IPS-15b (cell line): ENCODE results near the gene DAZAP1.

Experiments
- H3K27me3 ChIP-seq: one replicate; pipeline ENCODE4 v1.6.1; 2013; ENCODE audit warnings: low read length; ENCODE audit not compliant: control insufficient read depth, insufficient read depth
- H3K36me3 ChIP-seq: one replicate; pipeline ENCODE4 v1.6.1; 2013; ENCODE audit warnings: low read length; ENCODE audit not compliant: control insufficient read depth, insufficient read depth
- H3K4me1 ChIP-seq: one replicate; pipeline ENCODE4 v1.6.1; 2013; ENCODE audit warnings: mild to moderate bottlenecking, low read length; ENCODE audit not compliant: control insufficient read depth, insufficient read depth
- H3K4me3 ChIP-seq: one replicate; pipeline ENCODE4 v1.5.1; 2013; ENCODE audit warnings: low read depth, low read length
- H3K9ac ChIP-seq: one replicate; pipeline ENCODE4 v1.6.1; 2013; ENCODE audit warnings: low read depth, mild to moderate bottlenecking, low read length
- H3K9me3 ChIP-seq: one replicate; pipeline ENCODE4 v1.6.1; 2013; ENCODE audit warnings: mild to moderate bottlenecking, low read length; ENCODE audit not compliant: control insufficient read depth, insufficient read depth

DAZAP1 gene

DNA sequence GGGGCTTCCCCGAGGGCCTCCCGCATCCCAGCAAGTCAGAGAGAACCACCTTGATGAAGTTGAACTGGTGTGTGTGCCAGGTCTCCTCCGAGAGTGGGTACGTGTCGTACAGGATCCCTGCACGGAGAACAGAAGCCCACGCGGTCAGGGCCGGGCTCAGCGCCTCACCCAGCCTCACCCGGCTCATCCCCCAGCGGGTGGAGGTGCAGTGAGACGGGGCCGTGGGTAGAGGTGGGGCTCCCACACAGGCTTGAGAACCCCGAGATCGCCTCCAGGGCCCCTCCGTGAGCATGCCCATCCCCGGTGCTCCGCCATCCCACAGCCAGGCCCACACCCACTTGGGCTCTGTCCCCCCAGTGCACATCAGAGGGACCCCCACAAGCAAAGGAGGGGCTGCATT is 8.3 kb upstream of the DAZAP1 start:
- H3K36me3 ChIP-seq: peaks cover 10% of the 10 kb centered on the region
- H3K9me3 ChIP-seq: no peaks in the 10 kb centered on the region
- H3K9ac ChIP-seq: no peak overlapping the region
- no peak overlapping the region for H3K4me3 ChIP-seq
- no peaks in the 10 kb centered on the region for H3K27me3 ChIP-seq
- H3K4me1 ChIP-seq: no peaks in the 10 kb centered on the region

DNA sequence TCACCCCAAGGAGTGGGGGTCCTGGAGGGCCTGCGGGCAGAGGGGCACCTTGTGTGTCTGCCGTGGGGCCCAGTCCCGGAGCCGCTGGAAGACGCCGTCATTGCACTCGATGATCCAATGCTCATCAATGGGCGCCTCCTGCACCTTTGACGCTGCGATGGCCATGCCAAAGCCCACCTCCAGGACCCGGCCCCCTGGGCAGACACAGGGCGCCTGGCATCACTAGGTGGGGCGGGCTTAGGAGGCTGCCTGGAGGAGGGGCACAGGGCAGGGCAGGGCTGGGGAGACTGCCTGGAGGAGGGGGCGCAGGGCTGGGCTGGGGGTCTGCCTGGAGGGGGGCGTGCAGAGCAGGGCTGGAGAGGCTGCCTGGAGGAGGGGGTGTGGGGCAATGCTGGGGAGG is 7.6 kb upstream of the DAZAP1 start:
- Histone ChIP-seq H3K36me3 (peaks cover 10% of the 10 kb centered on the region), H3K4me3 (no peak overlapping the region), H3K9me3 (no peaks in the 10 kb centered on the region), H3K9ac (no peak overlapping the region), H3K4me1 (no peaks in the 10 kb centered on the region), H3K27me3 (no peaks in the 10 kb centered on the region)

DNA sequence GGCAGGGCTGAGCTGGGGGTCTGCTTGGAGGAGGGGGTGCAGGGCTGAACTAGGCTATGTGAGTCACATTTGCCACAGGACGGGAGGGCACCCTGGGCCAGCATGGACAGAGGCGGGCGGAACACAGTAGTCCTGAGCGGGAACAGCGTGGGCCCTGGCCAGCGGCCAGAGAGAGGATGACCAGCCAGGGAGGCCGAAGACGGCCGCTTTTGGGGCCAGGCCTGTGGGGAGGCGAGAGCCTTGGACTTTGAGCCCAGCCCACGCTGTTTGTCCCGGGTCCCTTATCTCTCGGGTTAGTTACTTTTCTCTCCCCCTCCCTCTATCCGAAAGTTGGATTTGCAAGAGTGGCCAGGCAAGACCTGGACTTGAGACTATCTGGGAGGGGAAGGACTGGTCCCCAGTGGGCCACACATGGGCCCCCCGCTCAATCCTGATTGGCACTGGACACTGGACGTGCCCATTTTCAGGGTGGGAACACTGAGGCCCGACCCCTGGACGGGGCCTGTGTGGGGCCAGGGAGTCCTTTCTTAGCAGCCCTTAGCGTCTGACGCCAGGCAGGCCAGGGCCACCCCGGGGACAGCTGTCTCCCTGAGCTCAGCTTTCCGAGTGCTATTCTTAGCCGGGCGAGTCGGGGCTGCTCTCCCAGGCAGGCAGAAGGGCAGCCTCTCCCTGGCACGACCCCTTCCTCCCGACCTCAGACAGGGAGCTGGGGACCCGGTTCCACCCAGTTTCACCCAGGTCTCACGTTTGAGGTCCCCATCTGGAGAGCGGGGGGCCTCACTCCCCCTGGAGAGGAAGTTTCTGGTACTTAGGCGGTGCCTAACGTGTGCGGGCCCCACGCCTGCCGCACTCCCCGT is 6.9 kb upstream of the DAZAP1 start:
- Histone ChIP-seq H3K9me3 (no peaks in the 10 kb centered on the region), H3K4me1 (no peaks in the 10 kb centered on the region), H3K27me3 (no peaks in the 10 kb centered on the region), H3K9ac (no peak overlapping the region), H3K4me3 (peak overlapping the region; percentile 52), H3K36me3 (peaks cover 6% of the 10 kb centered on the region)

DNA sequence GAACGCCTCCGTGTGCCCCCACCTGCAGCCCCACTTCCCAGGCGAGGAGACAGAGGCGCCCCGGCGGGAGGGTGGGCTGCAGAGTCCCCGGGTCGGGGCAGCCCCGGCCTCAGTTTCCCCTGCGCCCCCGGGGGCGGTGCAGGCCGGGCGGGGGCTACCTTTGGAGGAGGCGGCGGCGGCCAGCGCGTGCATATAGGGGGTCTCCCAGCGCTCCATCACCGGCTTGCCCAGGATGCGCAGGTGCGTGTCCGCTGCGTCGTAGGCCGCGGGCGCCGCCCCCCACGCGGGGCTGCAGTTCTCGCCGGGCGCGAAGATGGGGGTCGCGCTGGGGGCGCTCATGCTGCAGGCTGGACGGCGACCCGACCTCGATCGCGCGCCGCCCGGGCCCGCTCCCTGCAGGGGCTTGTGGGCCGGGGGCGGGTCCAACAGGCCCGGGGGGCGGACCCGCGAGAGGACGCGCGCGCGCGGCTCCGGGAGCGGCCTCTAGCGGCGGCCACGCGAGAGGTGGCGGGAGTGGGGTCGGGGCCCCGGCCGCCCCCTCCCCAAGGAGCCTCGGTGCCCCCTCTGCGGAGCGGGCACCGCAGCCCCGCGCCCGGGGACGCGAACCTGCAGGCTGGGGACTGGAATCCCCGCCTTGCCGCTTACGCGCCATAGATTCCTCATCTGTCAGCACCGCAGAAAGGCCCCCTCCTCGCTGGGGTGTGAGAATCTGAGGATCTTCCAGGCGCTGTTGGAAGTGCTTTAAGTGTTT is 6.1 kb upstream of the DAZAP1 start, which contains the start of gene GAMT:
Gene GAMT (minus strand): TSS at position 405 of the 751 bp plus-strand sequence. CDS start 66 bp downstream, at position 339.
- peak within 1 kb of the TSS; percentile 12 for H3K9ac ChIP-seq

DNA sequence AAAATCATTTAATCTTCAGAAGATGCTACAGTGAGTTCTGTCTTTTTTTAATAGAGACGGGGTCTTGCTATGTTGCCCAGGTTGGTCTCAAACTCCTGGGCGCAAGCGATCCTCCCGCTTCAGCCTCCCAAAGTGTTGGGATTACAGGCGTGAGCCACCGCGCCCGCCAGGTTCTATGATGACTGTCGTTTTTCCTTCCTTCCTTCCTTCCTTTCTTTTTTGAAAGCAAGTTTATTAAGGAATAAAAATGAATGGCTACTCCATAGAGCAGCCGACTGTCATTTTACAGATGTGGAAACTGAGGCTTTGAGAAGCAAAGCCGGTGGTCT is 5.5 kb upstream of the DAZAP1 start:
- Histone ChIP-seq H3K9me3 (no peaks in the 10 kb centered on the region), H3K4me3 (peak overlapping the region; percentile 52), H3K4me1 (no peaks in the 10 kb centered on the region), H3K36me3 (peaks cover 6% of the 10 kb centered on the region), H3K9ac (no peak overlapping the region), H3K27me3 (no peaks in the 10 kb centered on the region)

More for the DNA sequence above, 6.1 kb upstream of the DAZAP1 start, which contains the start of gene GAMT:
- H3K9me3 ChIP-seq: no peaks in the 10 kb centered on the region
- H3K4me1 ChIP-seq: no peaks in the 10 kb centered on the region
- H3K36me3 ChIP-seq: peaks cover 6% of the 10 kb centered on the region
- H3K4me3 ChIP-seq: peak within 1 kb of the TSS; percentile 52
- H3K27me3 ChIP-seq: no peaks in the 10 kb centered on the region

DNA sequence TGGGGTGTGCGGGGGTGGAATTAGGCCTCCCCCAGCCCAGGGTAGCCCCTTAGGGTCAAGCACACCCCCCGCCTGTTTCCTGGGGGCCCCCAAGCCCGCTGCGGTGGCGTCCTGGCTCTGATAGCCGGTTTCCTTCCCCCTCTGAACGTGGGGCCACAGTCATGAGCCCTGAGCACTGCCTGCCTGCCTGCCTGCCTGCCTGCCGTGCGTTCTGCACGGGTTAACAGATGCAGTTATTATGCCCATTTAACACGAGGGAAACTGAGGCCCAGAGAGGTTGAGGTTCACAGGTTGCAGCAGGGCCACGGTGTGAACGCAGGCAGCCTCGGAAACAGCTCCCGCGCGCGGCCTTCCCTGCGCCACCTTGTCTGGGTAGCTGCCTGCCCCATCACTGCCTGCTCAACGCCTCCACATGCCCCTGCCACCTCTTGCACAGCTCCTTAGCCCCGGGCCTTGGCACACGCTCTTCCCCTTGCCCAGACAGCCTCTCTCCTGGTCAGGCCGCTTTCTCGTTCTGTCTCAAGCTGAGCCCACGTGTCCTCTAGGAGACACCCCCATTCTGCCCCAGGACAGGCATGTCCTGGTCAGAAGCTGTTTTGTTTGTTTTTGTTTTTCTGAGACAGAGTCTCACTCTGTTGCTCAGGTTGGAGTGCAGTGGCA is 4.8 kb upstream of the DAZAP1 start:
- H3K9me3 ChIP-seq: no peaks in the 10 kb centered on the region
- no peaks in the 10 kb centered on the region for H3K4me1 ChIP-seq
- no peak overlapping the region for H3K9ac ChIP-seq
- H3K4me3 ChIP-seq: no peak overlapping the region
- H3K27me3 ChIP-seq: no peaks in the 10 kb centered on the region
- peaks cover 6% of the 10 kb centered on the region for H3K36me3 ChIP-seq

DNA sequence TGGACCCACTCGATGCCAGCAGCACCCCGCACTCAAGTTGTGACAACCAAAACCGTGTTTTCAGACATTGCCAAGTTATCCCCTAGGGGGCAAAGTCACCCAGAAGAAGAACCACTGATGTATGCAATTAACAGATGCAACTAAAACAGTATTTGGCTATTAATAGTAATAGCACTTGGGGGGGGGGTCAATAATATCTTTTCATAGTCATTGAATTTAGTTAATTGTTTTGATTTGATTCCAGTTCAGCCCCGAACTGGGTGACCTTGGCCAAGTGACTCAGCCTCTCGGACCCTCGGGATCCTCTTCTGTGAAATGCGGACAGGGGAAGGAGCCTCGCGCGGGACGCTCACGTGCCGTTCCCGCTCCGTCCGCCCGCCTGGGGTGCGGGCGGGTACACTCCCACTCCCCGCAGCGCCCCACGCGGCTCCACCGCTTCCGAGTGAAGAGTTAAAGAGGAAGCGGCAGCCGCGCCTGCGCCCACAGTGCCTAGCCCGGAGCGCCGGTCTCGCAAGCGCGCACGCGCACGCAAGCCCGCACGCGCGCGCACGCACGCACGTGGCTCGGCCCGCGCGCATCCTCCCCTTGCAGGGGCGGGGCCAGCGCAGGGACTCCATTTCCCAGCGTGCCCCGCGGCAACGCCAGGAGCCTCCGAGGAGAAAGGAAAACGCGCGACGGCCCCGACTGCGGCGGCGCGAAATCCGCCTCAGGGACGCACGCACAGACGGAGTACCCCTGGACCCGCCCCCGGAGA is 435 bp upstream of the DAZAP1 start:
- peaks cover 25% of the 10 kb centered on the region for H3K36me3 ChIP-seq

DNA sequence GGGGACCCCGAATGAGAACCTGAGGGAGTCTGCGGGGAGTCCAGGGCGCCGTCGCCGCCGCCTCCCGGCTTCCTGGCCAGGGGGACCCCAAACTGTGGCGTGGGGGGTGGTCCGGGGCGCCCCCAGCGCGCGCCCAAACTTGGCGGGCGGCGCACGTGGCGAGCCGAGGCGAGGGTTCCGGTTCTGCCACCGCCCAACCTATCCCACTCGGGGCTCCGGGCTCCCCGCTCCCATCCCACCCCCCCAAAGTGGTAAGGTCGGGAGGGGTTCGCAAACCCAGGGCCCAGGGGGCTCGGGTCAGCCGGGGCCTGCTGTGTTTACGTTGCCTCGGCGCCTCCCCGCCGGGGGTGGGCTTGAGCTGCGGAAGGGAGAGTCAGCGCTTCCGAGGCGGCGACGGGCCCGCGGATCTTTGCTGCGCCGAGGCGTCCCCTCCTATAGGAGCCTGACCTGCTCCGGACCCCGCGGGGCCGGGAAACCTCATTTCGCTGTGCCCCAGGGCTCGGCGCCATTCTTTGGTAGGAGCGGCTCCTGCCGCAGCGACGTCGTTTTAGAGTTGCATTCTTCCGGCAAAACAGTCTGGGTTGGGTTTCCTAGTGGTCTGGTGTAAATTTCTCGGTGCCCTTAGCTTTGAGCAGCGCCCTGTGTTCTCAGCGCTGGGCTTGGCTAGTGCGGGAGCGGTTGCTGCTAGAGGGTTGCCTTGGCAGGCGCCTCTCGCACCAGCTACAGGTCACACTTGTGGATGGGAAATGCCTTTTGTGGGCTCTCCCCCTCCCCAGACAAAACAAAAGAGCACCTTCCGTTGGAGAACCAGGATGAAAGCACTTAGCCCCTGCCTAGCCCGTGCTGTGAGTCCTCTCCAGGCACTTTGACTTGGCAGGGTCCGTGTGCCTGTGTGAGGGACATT is 1.2 kb downstream of the DAZAP1 start:
- Histone ChIP-seq H3K4me3 (peak overlapping the region; percentile 86), H3K9me3 (no peaks in the 10 kb centered on the region), H3K4me1 (peaks cover 4% of the 10 kb centered on the region), H3K36me3 (peaks cover 36% of the 10 kb centered on the region), H3K9ac (peak overlapping the region; percentile 94), H3K27me3 (no peaks in the 10 kb centered on the region)

More for the DNA sequence above, 435 bp upstream of the DAZAP1 start:
- Histone ChIP-seq H3K4me3 (peak overlapping the region; percentile 82), H3K4me1 (peaks cover 4% of the 10 kb centered on the region), H3K27me3 (no peaks in the 10 kb centered on the region), H3K9ac (no peak overlapping the region), H3K9me3 (no peaks in the 10 kb centered on the region)

DNA sequence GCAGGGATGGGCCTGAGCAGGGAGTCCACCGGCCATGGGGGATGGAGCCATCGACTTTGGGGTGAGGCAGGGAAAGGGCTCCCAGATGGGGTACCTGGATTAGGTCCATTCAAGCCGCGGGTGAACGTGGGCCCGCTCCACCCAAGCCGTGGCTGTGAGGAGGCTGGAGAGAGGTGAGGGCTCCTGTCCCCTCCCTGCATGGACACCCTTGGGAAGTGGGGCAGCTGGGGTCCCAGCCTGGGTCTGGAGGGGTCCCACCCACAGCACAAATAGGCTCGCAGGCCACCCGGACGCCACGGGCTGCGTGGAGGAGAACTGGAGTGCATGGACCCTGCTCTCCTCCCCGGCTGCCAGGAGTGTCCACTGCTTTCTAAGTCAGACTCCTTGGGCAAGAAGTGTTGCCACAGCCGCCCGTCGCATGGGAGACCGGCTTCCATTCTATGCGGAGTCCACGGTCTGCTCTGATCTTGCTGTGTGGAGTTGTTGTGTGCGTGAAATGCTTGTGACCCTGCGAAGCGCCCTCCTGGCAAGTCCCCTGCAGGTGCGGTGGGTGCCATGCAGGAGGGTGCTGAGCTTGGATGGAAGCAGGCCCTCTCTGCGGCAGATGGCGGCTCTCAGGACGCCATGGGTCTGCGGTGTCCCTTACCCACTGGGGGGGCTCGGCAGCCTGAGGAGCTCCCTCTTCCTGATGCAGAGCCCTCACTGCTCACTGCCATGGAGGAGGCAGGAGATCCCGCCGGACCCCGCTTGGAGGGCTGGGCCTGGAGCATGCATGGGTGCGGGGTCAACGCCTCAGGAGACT is 2.0 kb downstream of the DAZAP1 start:
- Histone ChIP-seq H3K9me3 (no peaks in the 10 kb centered on the region), H3K36me3 (peaks cover 36% of the 10 kb centered on the region), H3K9ac (peak overlapping the region; percentile 94), H3K4me1 (peaks cover 4% of the 10 kb centered on the region), H3K27me3 (no peaks in the 10 kb centered on the region), H3K4me3 (peak overlapping the region; percentile 86)

DNA sequence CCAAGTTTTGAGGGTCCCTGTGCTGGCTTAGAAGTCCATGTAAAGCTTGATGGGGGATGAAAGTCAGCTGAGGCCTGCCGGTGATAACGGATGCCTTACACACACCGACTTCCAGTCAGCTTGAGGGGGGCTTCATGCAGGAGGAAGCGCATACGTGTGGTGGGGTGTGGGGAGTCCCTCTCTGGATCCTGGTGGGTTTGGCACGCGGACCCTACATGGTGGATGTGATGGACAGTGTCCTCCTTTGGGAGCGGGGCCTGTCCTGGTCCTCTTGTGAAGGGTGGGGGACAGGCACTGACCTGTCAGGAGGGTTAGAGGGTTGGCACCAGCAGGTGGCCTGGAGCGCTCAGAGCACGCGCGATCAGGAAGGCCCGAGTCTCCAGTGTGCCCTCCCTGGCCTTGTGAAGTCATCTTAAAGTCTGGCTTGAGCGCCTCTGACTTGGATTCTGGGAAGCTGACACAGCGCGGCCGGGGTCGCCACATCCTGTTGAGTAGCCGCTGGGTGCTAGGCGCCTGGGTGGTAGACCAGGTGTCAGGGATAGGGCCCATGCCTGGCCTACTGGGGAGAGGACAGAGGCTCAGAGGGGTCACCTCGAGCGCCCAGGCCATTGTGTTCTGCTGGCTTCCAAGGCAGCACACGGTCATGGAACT is 2.9 kb downstream of the DAZAP1 start:
- H3K4me1 ChIP-seq: peaks cover 4% of the 10 kb centered on the region
- no peaks in the 10 kb centered on the region for H3K9me3 ChIP-seq
- H3K36me3 ChIP-seq: peaks cover 36% of the 10 kb centered on the region
- peak overlapping the region; percentile 30 for H3K4me3 ChIP-seq
- H3K9ac ChIP-seq: no peak overlapping the region
- H3K27me3 ChIP-seq: no peaks in the 10 kb centered on the region
